T-helper 1 cell treated with Interleukin-12 subunit alpha and Interleukin-12 subunit beta and Interleukin-4 antibody, amounts not matched to agents 30 ng/mL and 1 ng/mL, for 36 hours (primary cell): ENCODE data around the gene SPATA32. TPM values are rescaled to one million over a fixed set of nuclear protein-coding genes. Genes with fewer than 3 reads are reported as not detected.

Experiments
- intact Hi-C: fragments of 100-400 bp; cut with micrococcal nuclease; formaldehyde crosslinking; loops from one replicate; pipeline ENCODE4 v1.15.1; 2024
- total RNA-seq: library from RNA; stranded (reverse); gene quantifications from 2 replicates; pipeline ENCODE4 v1.2.3, GENCODE V29; 2022

SPATA32 gene
- total RNA-seq, 1 donor from 2014 or later, result 0.37 TPM

- intact Hi-C loops, result loop anchor here (1.0 kb wide), 1 partner anchor 14 kb away; the partner anchor contains the start of gene SPATA32
Measured at GRCh38 chr17:45248132-45248957, 13.5 kb downstream of the SPATA32 start.

- intact Hi-C loops, result loop anchor here (1.0 kb wide), 12 partner anchors 12 to 186 kb away; partner anchors contain the start of genes ACBD4, HEXIM1, HEXIM2 and MAP3K14
Measured at GRCh38 chr17:45247429-45248131, 14.3 kb downstream of the SPATA32 start.

- intact Hi-C loops, result loop anchor here (1.0 kb wide), 11 partner anchors 12 to 186 kb away; partner anchors contain the start of genes ACBD4, HEXIM1, HEXIM2 and MAP3K14
Measured at GRCh38 chr17:45246861-45247428, 14.9 kb downstream of the SPATA32 start.

- intact Hi-C loops, result no loop called here
Measured at GRCh38 chr17:45246338-45246737, 15.6 kb downstream of the SPATA32 start.

GRCh38 chr17:45244725-45245656 lies 16.9 kb downstream of the SPATA32 start:
- intact Hi-C loops, result no loop called here

- intact Hi-C loops, result no loop called here
Measured at GRCh38 chr17:45243750-45244149, 18.1 kb downstream of the SPATA32 start.

DNA sequence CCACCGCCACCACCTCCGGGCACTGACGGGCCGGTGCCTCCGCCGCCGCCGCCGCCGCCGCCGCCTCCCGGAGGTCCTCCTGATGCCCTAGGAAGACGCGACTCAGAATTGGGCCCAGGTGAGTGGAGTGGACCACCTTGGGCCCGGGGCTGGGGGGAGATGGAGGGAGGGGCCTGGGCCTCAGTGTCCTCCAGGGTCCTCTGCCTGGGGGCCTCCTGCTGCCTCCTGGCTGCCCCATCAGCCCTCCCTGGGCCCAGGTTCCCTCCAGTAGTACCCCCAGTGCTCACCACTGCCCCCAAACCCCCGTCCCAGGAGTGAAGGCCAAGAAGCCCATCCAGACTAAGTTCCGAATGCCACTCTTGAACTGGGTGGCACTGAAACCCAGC lies 19.9 kb downstream of the SPATA32 start:
- intact Hi-C loops, result no loop called here

DNA sequence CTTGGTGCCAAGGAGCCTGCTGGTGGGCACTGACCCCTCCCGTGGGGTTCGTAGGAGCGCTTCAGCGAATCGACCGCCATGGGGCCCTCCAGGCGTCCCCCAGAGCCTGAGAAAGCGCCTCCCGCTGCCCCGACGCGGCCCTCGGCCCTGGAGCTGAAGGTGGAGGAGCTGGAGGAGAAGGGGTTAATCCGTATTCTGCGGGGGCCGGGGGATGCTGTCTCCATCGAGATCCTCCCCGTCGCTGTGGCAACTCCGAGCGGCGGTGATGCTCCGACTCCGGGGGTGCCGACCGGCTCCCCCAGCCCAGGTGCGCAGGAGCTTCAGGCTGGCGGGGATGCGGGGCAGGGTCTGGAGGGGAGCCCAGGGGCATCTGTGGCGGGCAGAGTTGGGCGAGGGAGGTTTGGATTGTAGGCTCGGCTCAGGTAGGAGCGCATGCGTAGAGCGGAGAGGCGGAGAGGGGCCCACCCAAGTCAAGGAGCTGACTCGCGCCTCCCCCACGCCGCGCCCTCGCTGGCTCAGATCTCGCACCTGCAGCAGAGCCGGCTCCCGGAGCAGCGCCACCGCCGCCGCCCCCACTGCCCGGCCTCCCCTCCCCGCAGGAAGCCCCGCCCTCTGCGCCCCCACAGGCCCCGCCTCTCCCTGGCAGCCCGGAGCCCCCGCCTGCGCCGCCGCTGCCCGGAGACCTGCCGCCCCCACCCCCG lies 20.4 kb downstream of the SPATA32 start:
- intact Hi-C loops, result no loop called here

- intact Hi-C loops, result no loop called here
Measured at GRCh38 chr17:45240905-45241327, 21.0 kb downstream of the SPATA32 start.

- intact Hi-C loops, result no loop called here
Measured at GRCh38 chr17:45238155-45238774, 23.6 kb downstream of the SPATA32 start.

DNA sequence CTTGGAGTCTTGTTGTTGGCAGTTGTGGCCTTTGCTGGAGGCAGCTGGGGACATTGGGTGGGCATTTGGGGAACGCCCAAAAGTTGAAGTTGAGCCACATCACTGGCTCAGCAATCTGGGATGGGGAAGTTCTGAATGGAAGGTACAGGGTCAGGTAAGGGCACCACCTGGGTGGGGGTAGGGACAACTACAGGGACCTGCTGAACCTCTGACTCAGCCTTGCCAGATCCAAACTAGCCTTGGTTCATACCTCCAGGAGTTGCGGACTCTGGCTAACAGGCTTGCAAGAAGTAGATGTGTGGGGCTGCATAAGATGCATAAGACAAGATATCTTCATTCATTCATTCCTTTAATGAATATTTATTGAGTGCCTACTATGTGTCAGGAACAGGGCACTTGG lies 24.2 kb downstream of the SPATA32 start:
- intact Hi-C loops, result no loop called here

- intact Hi-C loops, result no loop called here
Measured at GRCh38 chr17:45236282-45236606, 25.6 kb downstream of the SPATA32 start.

DNA sequence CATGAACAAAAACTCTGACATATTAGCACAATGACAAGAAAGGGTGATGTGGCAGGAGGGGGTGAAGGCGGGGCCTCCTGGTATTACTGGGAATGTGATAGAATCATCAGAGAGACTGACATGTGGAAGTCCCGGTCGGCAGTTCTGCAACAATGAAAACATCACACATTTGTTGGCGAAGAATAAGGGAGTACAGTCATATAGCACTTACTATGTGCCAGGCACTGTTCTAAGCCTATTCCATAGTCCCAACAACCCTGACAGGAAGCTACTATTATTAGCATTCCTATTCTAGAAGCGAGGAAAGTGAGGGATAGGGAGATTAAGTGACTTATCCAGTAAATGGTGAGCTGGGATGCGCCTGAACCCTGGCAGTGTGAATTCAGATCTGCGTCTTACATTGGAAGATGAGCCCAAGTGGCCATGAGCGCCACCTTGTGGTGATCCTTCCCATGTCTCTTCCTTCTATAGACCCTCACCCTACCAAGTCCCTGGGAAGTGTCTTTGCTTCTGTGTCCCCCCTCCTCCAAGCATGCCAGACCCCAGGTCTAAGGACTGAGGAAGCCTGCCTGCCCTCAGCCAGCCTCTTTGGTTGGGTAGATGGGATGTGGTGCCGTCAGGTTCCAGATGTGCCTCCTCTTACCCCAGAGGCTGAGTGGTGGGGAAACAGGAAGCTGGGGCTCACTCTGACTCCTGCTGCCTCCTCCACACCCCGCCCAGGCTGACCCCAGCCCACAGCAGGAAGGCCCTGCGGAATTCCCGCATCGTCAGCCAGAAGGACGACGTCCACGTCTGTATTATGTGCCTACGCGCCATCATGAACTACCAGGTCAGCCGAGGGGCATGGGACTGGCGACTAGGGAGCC lies 26.2 kb downstream of the SPATA32 start:
- intact Hi-C loops, result loop anchor here (1.0 kb wide), 5 partner anchors 9 to 150 kb away; partner anchors contain the start of gene ACBD4

- intact Hi-C loops, result loop anchor here (1.0 kb wide), 5 partner anchors 9 to 150 kb away; partner anchors contain the start of gene ACBD4
Measured at GRCh38 chr17:45234641-45235415, 27.1 kb downstream of the SPATA32 start.

DNA sequence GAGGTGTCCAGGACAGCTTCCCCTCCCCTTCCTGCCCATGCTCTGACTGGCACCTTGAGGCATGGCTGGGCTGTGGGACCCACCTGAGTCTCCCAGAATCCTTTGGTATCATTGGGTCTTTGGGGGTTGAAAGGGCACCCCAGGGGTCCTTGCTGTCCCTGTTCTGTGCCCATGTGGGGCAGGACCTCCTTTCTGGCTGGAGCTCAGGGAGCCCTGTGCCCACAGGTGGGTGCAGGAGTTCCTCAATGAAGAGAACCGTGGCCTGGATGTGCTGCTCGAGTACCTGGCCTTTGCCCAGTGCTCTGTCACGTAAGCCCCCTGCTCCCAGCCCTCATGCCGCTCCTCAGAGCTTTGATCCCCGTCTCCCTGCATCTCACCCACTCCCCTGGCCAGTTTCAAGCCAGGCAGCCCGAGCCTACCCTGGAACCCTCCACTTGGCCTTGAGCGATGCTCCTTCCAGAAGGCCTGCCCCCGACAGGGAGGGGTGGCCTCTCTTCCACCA lies 28.4 kb downstream of the SPATA32 start:
- intact Hi-C loops, result no loop called here

DNA sequence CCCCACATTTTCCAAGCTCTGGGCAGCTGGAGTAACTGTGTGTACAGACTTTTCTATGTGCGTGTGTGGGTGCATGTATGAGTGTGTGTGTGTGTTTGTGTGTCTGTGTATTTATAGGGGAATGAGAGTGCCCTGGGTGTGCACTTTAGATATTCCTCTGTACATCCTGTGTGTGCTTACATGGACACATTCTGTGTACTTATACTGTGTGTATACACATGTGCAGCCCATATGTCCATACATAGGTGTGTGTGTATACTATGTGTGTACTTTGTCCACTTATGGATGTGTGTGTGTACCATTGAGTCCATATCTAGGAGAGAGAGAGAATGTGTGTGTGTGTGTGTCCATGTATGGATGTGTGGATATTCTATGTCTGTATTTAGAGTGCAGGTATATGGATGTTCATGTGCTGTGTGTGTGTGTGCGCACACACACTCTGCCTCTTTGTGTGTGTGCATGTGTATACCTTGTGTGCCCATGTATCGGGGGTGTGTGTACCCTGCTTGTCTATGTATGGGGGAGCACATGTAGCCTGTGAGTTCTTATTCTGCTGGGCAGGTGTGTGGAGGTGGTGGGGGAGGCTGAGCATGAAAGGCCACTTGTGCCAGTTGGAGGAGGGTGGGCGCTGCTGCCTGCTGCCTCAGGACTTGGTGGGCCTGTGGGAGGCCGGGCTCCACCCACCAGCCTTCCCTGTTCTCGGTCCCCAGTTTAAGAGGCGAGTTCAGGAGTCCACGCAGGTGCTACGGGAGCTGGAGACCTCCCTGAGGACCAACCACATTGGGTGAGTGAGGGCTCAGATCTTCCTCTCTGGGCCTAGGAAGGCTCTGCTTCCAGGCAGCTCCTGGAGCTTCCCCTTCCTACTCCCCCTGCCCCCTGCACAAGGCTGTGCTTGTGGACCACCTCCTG lies 29.1 kb downstream of the SPATA32 start:
- intact Hi-C loops, result no loop called here
